D341Med (cell line): ENCODE data around the gene TAF8.
"Not testable (repeated sequence)": the region's sequence is repeated elsewhere in the genome, so short reads cannot be mapped to it uniquely, and the experiment has no call there.

Source experiments
- DNase-seq: peaks from one replicate; pipeline ENCODE4 v3.0.0; 2012; ENCODE audit warnings: low spot score

TAF8 gene

GRCh38 chr6:42028234-42029061, 21.9 kb upstream of the TAF8 start:
- no peak for DNase-seq

GRCh38 chr6:42029062-42029685, 21.1 kb upstream of the TAF8 start:
- no peak for DNase-seq

GRCh38 chr6:42029881-42030280, 20.4 kb upstream of the TAF8 start:
- DNase-seq = no peak

- DNase-seq = no peak
Measured at GRCh38 chr6:42030585-42031506, 19.5 kb upstream of the TAF8 start.

- DNase-seq = no peak
Measured at GRCh38 chr6:42032366-42032765, 18.0 kb upstream of the TAF8 start.

- not testable (repeated sequence) for DNase-seq
Measured at GRCh38 chr6:42037669-42038068, 12.7 kb upstream of the TAF8 start.

- DNase-seq = no peak
Measured at GRCh38 chr6:42038163-42038562, 12.2 kb upstream of the TAF8 start.

- no peak for DNase-seq
Measured at GRCh38 chr6:42038811-42039408, 11.4 kb upstream of the TAF8 start.

GRCh38 chr6:42040856-42041480, 9.4 kb upstream of the TAF8 start:
- DNase-seq = no peak

- peak; percentile 84 for DNase-seq
Measured at GRCh38 chr6:42041481-42042053, 8.8 kb upstream of the TAF8 start.

GRCh38 chr6:42042108-42042507, 8.2 kb upstream of the TAF8 start:
- DNase-seq = no peak

- peak; percentile 87 for DNase-seq
Measured at GRCh38 chr6:42043787-42044475, 6.4 kb upstream of the TAF8 start.

GRCh38 chr6:42045538-42046460, 4.5 kb upstream of the TAF8 start:
- DNase-seq = no peak

GRCh38 chr6:42046464-42047212, 3.7 kb upstream of the TAF8 start:
- no peak for DNase-seq

GRCh38 chr6:42047213-42047590, 3.1 kb upstream of the TAF8 start:
- DNase-seq = no peak

- DNase-seq = no peak
Measured at GRCh38 chr6:42047790-42048405, 2.4 kb upstream of the TAF8 start.

GRCh38 chr6:42049116-42049809, 1.1 kb upstream of the TAF8 start:
- DNase-seq = no peak

GRCh38 chr6:42049948-42050296, 402 bp upstream of the TAF8 start:
- no peak for DNase-seq
